GDM1 (cell line): ENCODE data around the gene FKRP.

Experiments used
- DNase-seq: peaks from one replicate; lab custom pipeline; 2025; lab: John Stamatoyannopoulos, UW

FKRP gene

GRCh38 chr19:46732172-46732938 lies 13.5 kb upstream of the FKRP start:
- DNase-seq = no peak

- no peak for DNase-seq
Measured at GRCh38 chr19:46732966-46733689, 12.7 kb upstream of the FKRP start.

GRCh38 chr19:46733690-46734292 lies 12.1 kb upstream of the FKRP start:
- no peak for DNase-seq

- DNase-seq = no peak
Measured at GRCh38 chr19:46736531-46737297, 9.1 kb upstream of the FKRP start.

GRCh38 chr19:46737298-46737654 lies 8.6 kb upstream of the FKRP start:
- no peak for DNase-seq

GRCh38 chr19:46737761-46738171 lies 8.1 kb upstream of the FKRP start:
- DNase-seq = no peak

GRCh38 chr19:46739290-46739771 lies 6.5 kb upstream of the FKRP start:
- DNase-seq = no peak

GRCh38 chr19:46741447-46741846 lies 4.4 kb upstream of the FKRP start:
- no peak for DNase-seq

GRCh38 chr19:46742926-46743480 lies 2.9 kb upstream of the FKRP start:
- DNase-seq = no peak

- no peak for DNase-seq
Measured at GRCh38 chr19:46744005-46744691, 1.7 kb upstream of the FKRP start.

- no peak for DNase-seq
Measured at GRCh38 chr19:46745030-46745429, 827 bp upstream of the FKRP start.

GRCh38 chr19:46746281-46747057 lies 612 bp downstream of the FKRP start, which contains the start of gene STRN4:
Gene STRN4, minus strand, starts transcription at chr19:46746450. Its CDS starts 20 bp downstream, at chr19:46746430.
- peak; percentile 51 for DNase-seq

GRCh38 chr19:46748325-46749109 lies 2.7 kb downstream of the FKRP start:
- no peak for DNase-seq

GRCh38 chr19:46753420-46754155 lies 7.7 kb downstream of the FKRP start:
- peak; percentile 21 for DNase-seq

GRCh38 chr19:46755077-46755852 lies 9.4 kb downstream of the FKRP start:
- no peak for DNase-seq

GRCh38 chr19:46755853-46756543 lies 10.1 kb downstream of the FKRP start:
- DNase-seq = no peak

GRCh38 chr19:46756544-46756888 lies 10.7 kb downstream of the FKRP start:
- no peak for DNase-seq

GRCh38 chr19:46759206-46759605 lies 13.3 kb downstream of the FKRP start:
- no peak for DNase-seq
